Testis (tissue), 2 donors: Measurements from ENCODE around the gene POGLUT2.

Experiments
- POLR2A ChIP-seq: fragments of 450-650 bp; IDR thresholded peaks from one replicate; pipeline ENCODE4 v1.6.1; 2017; ENCODE audit warnings: antibody characterized with exemption, mild to moderate bottlenecking, moderate library complexity
- TF ChIP-seq, protein P1 (sequence below), 3 experiments: fragments of 450-650 bp in 2 of 3; fragments of 200-600 bp in 1 of 3; sonication (generic) in 1 of 3; IDR thresholded peaks; one replicate each; pipeline ENCODE4 v1.5.1; 2016 to 2019; ENCODE audit warnings: antibody characterized with exemption in 3 of 3, mild to moderate bottlenecking in 2 of 3, moderate library complexity in 1 of 3

DNA sequence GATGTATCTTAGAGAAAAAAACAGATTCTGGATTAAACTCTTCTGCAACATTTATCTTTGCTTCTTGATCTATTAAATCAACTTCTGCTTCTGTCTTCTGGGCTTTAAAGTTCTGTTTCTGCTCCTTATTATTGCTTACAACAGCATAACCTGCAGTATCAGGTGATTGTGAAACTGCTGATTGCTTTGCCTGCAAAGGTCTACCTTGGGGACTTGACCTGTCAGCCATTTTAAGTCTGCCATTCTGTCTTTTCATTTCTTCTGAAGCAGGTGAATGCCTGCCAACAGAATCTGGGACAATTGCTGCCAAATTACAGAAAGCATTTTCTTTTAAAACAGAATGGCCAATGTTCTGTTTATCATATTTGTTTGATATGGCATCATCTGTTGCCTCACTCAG lies 56.3 kb downstream of the POGLUT2 start:
- TF ChIP-seq, protein P1, sequence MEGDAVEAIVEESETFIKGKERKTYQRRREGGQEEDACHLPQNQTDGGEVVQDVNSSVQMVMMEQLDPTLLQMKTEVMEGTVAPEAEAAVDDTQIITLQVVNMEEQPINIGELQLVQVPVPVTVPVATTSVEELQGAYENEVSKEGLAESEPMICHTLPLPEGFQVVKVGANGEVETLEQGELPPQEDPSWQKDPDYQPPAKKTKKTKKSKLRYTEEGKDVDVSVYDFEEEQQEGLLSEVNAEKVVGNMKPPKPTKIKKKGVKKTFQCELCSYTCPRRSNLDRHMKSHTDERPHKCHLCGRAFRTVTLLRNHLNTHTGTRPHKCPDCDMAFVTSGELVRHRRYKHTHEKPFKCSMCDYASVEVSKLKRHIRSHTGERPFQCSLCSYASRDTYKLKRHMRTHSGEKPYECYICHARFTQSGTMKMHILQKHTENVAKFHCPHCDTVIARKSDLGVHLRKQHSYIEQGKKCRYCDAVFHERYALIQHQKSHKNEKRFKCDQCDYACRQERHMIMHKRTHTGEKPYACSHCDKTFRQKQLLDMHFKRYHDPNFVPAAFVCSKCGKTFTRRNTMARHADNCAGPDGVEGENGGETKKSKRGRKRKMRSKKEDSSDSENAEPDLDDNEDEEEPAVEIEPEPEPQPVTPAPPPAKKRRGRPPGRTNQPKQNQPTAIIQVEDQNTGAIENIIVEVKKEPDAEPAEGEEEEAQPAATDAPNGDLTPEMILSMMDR (IDR thresholded peaks at IDR 0.05), result no peak
- no peak for TF ChIP-seq POLR2A
